Astrocyte of the cerebellum (primary cell): ENCODE measurements around the gene CCDC88A.

Experiments
- DNase-seq: peaks from one replicate; pipeline ENCODE4 v3.0.0-alpha.2; 2011; ENCODE audit warnings: low read depth
- H3K4me3 ChIP-seq: 2 replicates; pipeline ENCODE4 v1.5.1; 2011; ENCODE audit warnings: mild to moderate bottlenecking, low read depth, low read length, moderate library complexity
- in situ Hi-C: cut with HindIII; loops from 2 replicates; pipeline ENCODE4 v1.10.0; 2017; ENCODE audit warnings: low sequenced_read_pairs
- TF ChIP-seq, protein P1 (sequence below): IDR thresholded peaks from 2 replicates; pipeline ENCODE4 v1.5.1; 2012; ENCODE audit warnings: low read length, low read depth, moderate library complexity, mild to moderate bottlenecking; ENCODE audit errors: missing control alignments

The CCDC88A gene

DNA sequence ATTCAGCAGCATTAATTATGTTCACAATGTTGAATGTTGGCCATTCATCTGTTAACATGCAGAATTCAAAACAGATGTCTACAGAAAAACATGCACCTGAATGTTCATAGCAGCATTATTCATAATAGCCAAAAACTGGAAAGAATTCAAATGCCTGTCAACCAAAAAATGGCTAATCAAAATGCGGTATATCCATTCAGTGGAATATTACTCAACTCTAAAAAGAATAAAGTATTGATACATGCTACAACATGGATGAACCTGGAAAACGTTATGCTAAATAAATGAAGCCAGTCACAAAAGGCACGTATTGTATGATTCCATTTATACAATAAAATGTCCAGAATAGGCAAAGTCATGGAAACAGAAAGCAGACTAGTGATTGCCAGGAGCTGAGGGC lies 68.0 kb downstream of the CCDC88A start:
- TF ChIP-seq, protein P1, sequence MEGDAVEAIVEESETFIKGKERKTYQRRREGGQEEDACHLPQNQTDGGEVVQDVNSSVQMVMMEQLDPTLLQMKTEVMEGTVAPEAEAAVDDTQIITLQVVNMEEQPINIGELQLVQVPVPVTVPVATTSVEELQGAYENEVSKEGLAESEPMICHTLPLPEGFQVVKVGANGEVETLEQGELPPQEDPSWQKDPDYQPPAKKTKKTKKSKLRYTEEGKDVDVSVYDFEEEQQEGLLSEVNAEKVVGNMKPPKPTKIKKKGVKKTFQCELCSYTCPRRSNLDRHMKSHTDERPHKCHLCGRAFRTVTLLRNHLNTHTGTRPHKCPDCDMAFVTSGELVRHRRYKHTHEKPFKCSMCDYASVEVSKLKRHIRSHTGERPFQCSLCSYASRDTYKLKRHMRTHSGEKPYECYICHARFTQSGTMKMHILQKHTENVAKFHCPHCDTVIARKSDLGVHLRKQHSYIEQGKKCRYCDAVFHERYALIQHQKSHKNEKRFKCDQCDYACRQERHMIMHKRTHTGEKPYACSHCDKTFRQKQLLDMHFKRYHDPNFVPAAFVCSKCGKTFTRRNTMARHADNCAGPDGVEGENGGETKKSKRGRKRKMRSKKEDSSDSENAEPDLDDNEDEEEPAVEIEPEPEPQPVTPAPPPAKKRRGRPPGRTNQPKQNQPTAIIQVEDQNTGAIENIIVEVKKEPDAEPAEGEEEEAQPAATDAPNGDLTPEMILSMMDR, result no peak

DNA sequence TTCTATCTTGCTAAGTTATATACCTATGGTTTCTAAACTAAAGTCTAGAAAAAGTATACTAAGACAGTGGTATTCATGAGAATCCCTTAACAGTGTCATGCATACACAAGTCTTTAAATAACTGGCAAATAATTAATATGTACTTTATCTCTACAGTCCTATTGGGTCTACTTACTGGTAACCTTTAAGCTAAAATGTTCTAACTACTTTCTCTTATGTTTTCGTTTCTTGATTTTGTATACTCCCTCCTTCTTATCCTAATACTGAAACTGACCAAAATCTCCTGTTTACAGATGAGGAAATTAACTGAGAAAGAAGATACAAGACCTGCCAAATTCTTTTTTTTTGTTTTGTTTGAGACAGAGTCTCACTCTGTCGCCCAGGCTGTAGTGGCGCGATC lies 74.6 kb downstream of the CCDC88A start:
- in situ Hi-C loops, result no loop called here
- no peak overlapping the region for H3K4me3 ChIP-seq
- DNase-seq, result no peak
- TF ChIP-seq, protein P1, result no peak

More for the DNA sequence above, 68.0 kb downstream of the CCDC88A start:
- no peak for DNase-seq
- H3K4me3 ChIP-seq, result no peak overlapping the region
- in situ Hi-C loops, result no loop called here

DNA sequence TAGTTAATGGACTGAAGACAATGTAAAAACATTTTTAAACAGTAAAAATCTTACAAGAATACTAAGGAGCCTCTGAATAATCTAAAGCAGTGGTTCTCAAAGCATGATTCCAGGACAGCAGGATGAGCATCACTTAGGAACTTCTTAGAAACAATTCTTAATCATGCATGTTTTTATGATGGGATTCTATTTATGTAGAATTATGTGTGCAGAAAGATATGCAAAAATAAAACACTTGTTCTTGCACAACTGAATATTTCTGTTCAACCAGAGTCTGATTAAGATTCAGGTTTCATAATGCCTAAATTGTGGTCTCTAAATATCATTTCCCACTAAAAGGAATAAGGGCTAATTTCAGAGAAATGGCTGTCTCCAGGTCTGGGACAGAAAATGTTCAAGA lies 81.4 kb downstream of the CCDC88A start:
- no peak for DNase-seq
- in situ Hi-C loops, result no loop called here
- TF ChIP-seq, protein P1, result no peak
- no peak overlapping the region for H3K4me3 ChIP-seq

DNA sequence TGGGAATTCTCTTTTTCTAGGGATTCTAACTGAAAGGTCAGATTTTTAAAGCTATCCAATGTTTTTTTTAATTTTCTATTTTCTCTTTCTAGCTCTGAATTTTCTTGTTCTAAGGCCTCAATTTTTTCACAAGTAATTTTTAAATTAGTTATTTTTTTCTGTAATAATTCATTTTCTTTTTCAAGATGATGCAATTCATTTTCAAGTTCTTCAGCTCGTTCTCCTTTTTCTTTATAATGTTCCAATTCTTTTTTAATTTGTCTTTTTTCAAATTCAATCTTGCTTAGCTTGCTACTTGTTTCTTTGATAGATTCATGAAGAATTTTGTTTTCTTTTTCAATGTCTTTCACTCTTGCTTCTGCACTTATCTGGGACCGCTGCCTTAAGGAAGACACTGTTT lies 84.9 kb downstream of the CCDC88A start:
- in situ Hi-C loops, result no loop called here
- TF ChIP-seq, protein P1, result no peak
- no peak for DNase-seq
- H3K4me3 ChIP-seq, result no peak overlapping the region

DNA sequence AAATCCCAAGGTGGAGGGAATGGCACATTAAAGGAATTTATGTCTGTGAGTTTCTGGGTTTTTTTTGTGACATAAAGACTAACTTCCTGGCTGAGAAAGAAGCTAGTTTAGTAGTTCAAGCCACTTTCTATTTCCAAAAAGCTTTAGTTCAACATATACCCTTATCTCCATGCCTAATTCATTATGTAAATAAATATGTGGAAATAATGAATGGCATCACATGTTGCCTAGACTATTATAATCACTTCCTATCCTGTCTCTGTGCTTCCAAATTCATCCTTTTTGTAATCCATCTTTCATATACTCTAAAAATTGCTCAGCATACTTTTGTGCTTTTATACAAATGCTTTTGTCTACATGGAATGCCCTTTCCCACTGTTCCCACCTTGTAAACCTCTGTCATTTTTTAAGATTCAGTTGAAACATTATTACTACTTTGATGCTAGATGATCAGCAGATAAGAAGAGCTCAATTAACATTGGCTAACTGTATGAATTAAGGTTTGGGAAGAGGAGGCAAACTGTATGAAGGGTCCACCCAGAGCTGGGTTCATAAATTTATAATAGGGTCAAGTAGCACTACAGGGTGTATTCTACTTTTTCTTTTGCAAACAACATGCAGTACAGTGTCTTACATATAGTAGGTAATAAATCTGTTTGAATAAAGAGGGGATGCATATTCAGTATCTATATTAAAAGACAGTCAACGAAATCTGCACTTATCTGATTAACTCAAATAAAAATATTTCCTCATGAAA lies 88.9 kb downstream of the CCDC88A start:
- no peak for DNase-seq
- in situ Hi-C loops, result no loop called here
- H3K4me3 ChIP-seq, result no peak overlapping the region
- TF ChIP-seq, protein P1, result no peak

DNA sequence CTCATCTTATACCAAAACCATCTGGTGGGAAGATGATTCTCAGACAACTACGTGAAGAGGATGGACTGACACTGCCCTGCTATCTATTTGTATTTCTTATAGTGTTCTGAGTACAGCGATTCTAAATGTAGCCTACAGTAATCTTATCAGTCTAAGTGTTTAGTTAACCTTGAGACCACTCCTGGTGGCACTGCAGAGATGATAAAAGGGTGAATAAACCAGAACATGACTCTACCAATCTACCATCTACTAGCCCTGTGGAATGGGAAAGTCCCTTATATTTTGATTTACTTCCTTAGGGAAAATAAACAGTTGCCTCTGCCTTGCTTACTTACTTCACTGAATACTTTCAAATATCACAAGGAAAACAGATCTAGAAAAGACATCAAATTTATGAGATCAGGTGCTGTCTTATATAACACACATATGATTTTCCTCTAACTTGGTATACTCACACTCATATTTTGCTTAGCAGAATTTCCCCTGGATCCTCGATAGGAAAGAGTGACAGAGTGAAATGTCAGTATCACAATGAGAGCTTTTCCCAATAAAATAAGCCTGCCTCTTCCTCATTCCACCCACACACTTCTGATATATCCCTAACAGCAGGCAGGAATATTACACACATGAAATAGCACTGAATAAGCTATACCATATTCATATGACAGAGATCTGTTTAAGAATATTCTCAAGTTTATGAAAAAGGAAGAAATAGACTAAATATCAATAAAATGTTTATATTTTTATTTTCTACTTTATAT lies 92.0 kb downstream of the CCDC88A start:
- TF ChIP-seq, protein P1, result no peak
- DNase-seq, result no peak
- in situ Hi-C loops, result no loop called here
- H3K4me3 ChIP-seq, result no peak overlapping the region
